Esophagus muscularis mucosa (tissue), 3 donors: ENCODE results near the gene NID2.

Experiments used
- CTCF ChIP-seq, 3 experiments: fragments of 200-600 bp in 2 of 3; fragments of 450-650 bp in 1 of 3; sonication (generic) in 2 of 3; IDR thresholded peaks; one replicate each; pipeline ENCODE4 v1.5.1; 2017 to 2019; ENCODE audit warnings: antibody characterized with exemption in 3 of 3, mild to moderate bottlenecking in 2 of 3, moderate library complexity in 1 of 3
- POLR2A ChIP-seq: fragments of 450-650 bp; IDR thresholded peaks from one replicate; pipeline ENCODE4 v1.6.1; 2017; ENCODE audit warnings: antibody characterized with exemption, moderate library complexity, mild to moderate bottlenecking, low read depth
- POLR2AphosphoS5 ChIP-seq, 2 donors: sonication (generic); formaldehyde crosslinking; IDR thresholded peaks; one replicate each; pipeline ENCODE4 v1.6.1; 2017; ENCODE audit warnings: antibody characterized with exemption in 2 of 2

GRCh38 chr14:52059649-52060048, 9.2 kb downstream of the NID2 start:
- TF ChIP-seq CTCF (IDR thresholded peaks at IDR 0.05) (no peak), POLR2A (no peak), POLR2AphosphoS5 (IDR thresholded peaks at IDR 0.05) (no peak)
